Measurements from ENCODE around the gene LRRFIP1.
A peak's percentile ranks its signal among the peaks of the same experiment; 100 is the strongest.

DNA sequence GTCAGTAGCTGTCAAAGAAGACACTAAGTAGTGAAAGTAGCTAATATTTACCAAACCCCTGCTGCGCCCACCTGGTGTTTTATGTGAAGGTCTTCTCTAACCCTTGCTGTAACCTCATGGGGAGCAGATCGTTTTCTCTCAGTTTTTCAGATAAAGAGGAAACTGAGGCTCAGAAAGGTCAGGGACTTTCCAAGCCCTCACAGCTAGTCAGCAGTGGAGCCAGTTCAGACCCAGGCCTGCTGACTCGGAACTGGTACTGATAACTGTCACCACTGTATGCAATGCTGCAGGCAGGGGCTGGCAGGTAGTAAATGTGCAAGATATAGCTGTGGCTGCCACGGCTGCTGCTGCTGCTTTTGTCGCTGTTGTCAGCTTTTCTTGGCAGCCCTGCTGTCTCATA, 69.1 kb downstream of the LRRFIP1 start:
- TF ChIP-seq POLR2A (IDR thresholded peaks at IDR 0.05) (no peak), POLR2AphosphoS5 (IDR thresholded peaks at IDR 0.05) (peak in 2 of 3 donors; percentile 22 to 29)
- TF ChIP-seq, protein P1, sequence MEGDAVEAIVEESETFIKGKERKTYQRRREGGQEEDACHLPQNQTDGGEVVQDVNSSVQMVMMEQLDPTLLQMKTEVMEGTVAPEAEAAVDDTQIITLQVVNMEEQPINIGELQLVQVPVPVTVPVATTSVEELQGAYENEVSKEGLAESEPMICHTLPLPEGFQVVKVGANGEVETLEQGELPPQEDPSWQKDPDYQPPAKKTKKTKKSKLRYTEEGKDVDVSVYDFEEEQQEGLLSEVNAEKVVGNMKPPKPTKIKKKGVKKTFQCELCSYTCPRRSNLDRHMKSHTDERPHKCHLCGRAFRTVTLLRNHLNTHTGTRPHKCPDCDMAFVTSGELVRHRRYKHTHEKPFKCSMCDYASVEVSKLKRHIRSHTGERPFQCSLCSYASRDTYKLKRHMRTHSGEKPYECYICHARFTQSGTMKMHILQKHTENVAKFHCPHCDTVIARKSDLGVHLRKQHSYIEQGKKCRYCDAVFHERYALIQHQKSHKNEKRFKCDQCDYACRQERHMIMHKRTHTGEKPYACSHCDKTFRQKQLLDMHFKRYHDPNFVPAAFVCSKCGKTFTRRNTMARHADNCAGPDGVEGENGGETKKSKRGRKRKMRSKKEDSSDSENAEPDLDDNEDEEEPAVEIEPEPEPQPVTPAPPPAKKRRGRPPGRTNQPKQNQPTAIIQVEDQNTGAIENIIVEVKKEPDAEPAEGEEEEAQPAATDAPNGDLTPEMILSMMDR (IDR thresholded peaks at IDR 0.05 in 8 of 11, conservative IDR thresholded peaks at IDR 0.05 in 3 of 11), result no peak

Data from spleen (tissue), 7 donors.